Duodenal mucosa (tissue), 2 donors: ENCODE measurements around the gene TSPYL4.

Experiments used
- H3K27ac ChIP-seq: one replicate; pipeline ENCODE4 v1.7.0; 2013; ENCODE audit warnings: low read depth, low read length
- H3K27me3 ChIP-seq, 2 donors: one replicate each; pipeline ENCODE4 v1.7.0; 2013; ENCODE audit warnings: low read length in 2 of 2, control low read depth in 1 of 2; ENCODE audit not compliant: insufficient read depth in 2 of 2, control insufficient read depth in 1 of 2
- H3K36me3 ChIP-seq, 2 donors: one replicate each; pipeline ENCODE4 v1.7.0; 2013; ENCODE audit warnings: low read length in 2 of 2, control low read depth in 1 of 2; ENCODE audit not compliant: insufficient read depth in 2 of 2, control insufficient read depth in 1 of 2
- H3K4me1 ChIP-seq, 2 donors: one replicate each; pipeline ENCODE4 v1.7.0; 2013; ENCODE audit warnings: low read length in 2 of 2, control low read depth in 1 of 2; ENCODE audit not compliant: insufficient read depth in 2 of 2, control insufficient read depth in 1 of 2
- H3K4me3 ChIP-seq, 2 donors: one replicate each; pipeline ENCODE4 v1.7.0; 2013; ENCODE audit warnings: low read length in 2 of 2, low read depth in 1 of 2
- H3K9ac ChIP-seq, 2 donors: one replicate each; pipeline ENCODE4 v1.7.0; 2013; ENCODE audit warnings: low read length in 2 of 2, low read depth in 1 of 2
- H3K9me3 ChIP-seq, 2 donors: one replicate each; pipeline ENCODE4 v1.7.0; 2013; ENCODE audit warnings: low read length in 2 of 2, control low read depth in 1 of 2; ENCODE audit not compliant: control insufficient read depth in 1 of 2

The TSPYL4 gene

GRCh38 chr6:116277124-116277523 lies 23.2 kb upstream of the TSPYL4 start:
- Histone ChIP-seq H3K4me3 (peak overlapping the region; percentile 87 to 97), H3K9ac (peak overlapping the region; percentile 41 to 54), H3K9me3 (no peaks in the 10 kb centered on the region), H3K36me3 (peaks cover 10 to 18% of the 10 kb centered on the region in 2 donors), H3K4me1 (peaks cover 30 to 38% of the 10 kb centered on the region in 2 donors), H3K27ac (no peak overlapping the region), H3K27me3 (no peaks in the 10 kb centered on the region)

GRCh38 chr6:116271149-116271708 lies 17.4 kb upstream of the TSPYL4 start:
- peaks cover 11 to 12% of the 10 kb centered on the region in 2 donors for H3K36me3 ChIP-seq
- no peaks in the 10 kb centered on the region for H3K9me3 ChIP-seq
- H3K4me3 ChIP-seq: no peak overlapping the region
- no peak overlapping the region for H3K27ac ChIP-seq
- H3K4me1 ChIP-seq: peaks cover 7 to 10% of the 10 kb centered on the region in 2 donors
- H3K27me3 ChIP-seq: no peaks in the 10 kb centered on the region
- H3K9ac ChIP-seq: no peak overlapping the region

DNA sequence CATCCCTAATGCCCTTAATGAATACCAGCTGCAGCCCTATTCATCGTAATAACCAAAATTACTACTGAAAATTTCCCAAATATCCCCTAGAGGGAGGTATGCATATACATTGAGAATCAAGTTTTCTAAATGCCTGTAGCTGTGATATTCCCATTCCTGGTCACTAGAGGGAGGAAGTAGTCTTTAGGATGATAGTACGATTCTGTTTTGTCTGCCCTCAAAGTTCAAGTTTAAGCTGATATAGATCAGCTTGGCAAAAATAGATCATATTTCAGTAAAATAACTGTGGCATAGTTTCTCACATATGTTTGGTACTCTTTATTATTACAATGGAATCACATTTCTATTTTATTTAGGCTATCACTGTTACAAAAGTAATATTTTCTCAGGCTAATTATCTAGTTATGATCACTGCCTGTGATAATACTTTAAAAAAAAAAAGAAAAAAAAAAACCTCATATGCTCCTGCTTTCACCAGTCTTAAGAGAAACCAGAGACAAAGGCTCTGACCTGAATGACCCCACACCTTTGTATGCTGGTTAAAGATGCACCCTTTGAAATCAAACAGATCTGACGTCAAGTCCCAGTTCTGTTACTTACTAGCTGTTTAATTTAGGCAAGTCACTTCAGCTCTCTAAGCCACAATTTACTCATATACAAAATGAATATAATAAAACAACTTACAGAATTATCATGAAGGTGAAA lies 14.9 kb upstream of the TSPYL4 start:
- H3K36me3 ChIP-seq: peaks cover 9 to 24% of the 10 kb centered on the region in 2 donors
- no peak overlapping the region for H3K27ac ChIP-seq
- H3K9me3 ChIP-seq: peaks cover 1% of the 10 kb centered on the region in 2 donors
- H3K4me3 ChIP-seq: no peak overlapping the region
- no peak overlapping the region for H3K9ac ChIP-seq
- no peaks in the 10 kb centered on the region for H3K27me3 ChIP-seq
- no peaks in the 10 kb centered on the region for H3K4me1 ChIP-seq

GRCh38 chr6:116267836-116268588 lies 14.1 kb upstream of the TSPYL4 start:
- Histone ChIP-seq H3K27ac (no peak overlapping the region), H3K36me3 (peaks cover 6 to 20% of the 10 kb centered on the region in 2 donors), H3K9me3 (peaks cover 4 to 9% of the 10 kb centered on the region in 2 donors), H3K9ac (no peak overlapping the region), H3K4me3 (no peak overlapping the region), H3K4me1 (no peaks in the 10 kb centered on the region), H3K27me3 (no peaks in the 10 kb centered on the region)

- H3K9ac ChIP-seq: no peak overlapping the region
- no peaks in the 10 kb centered on the region for H3K27me3 ChIP-seq
- peaks cover 4 to 12% of the 10 kb centered on the region in 2 donors for H3K9me3 ChIP-seq
- H3K4me3 ChIP-seq: no peak overlapping the region
- H3K4me1 ChIP-seq: no peaks in the 10 kb centered on the region
- no peak overlapping the region for H3K27ac ChIP-seq
- peaks cover 0 to 20% of the 10 kb centered on the region in 2 donors for H3K36me3 ChIP-seq
Observed at GRCh38 chr6:116266803-116267202, 12.9 kb upstream of the TSPYL4 start.

GRCh38 chr6:116265041-116265829 lies 11.4 kb upstream of the TSPYL4 start:
- no peaks in the 10 kb centered on the region for H3K27me3 ChIP-seq
- H3K4me3 ChIP-seq: no peak overlapping the region
- peaks cover 4 to 12% of the 10 kb centered on the region in 2 donors for H3K9me3 ChIP-seq
- H3K4me1 ChIP-seq: no peaks in the 10 kb centered on the region
- no peak overlapping the region for H3K27ac ChIP-seq
- H3K36me3 ChIP-seq: peaks cover 0 to 16% of the 10 kb centered on the region in 2 donors
- no peak overlapping the region for H3K9ac ChIP-seq

- Histone ChIP-seq H3K9ac (no peak overlapping the region), H3K27ac (no peak overlapping the region), H3K4me1 (no peaks in the 10 kb centered on the region), H3K9me3 (peaks cover 4 to 12% of the 10 kb centered on the region in 2 donors), H3K27me3 (no peaks in the 10 kb centered on the region), H3K4me3 (no peak overlapping the region), H3K36me3 (peaks cover 0 to 18% of the 10 kb centered on the region in 2 donors)
Observed at GRCh38 chr6:116263353-116263752, 9.5 kb upstream of the TSPYL4 start.

- Histone ChIP-seq H3K36me3 (peaks cover 0 to 2% of the 10 kb centered on the region in 2 donors), H3K27me3 (no peaks in the 10 kb centered on the region), H3K9ac (no peak overlapping the region), H3K9me3 (peaks cover 1 to 9% of the 10 kb centered on the region in 2 donors), H3K4me3 (no peak overlapping the region), H3K4me1 (peaks cover 3 to 15% of the 10 kb centered on the region in 2 donors), H3K27ac (no peak overlapping the region)
Observed at GRCh38 chr6:116258520-116258919, 4.6 kb upstream of the TSPYL4 start.

DNA sequence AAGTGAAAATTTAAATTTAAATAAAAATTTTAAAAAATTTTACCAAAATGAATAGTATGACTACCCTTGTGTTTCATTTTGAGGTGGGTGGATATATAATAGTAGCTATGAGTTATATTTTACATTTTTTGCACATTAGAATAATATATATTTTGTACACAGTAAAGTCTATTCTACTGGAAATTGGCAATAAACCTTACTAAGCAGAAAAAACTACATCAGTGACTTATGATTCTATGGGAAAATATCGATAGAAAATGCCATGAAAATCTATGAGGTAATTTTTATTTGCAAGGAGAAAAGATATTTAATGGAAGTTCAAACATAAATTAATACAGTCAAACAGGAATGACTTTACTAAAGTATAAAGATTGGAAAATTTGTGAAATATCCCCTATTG lies 2.8 kb upstream of the TSPYL4 start:
- Histone ChIP-seq H3K9me3 (no peaks in the 10 kb centered on the region), H3K36me3 (peaks cover 0 to 2% of the 10 kb centered on the region in 2 donors), H3K9ac (no peak overlapping the region), H3K27ac (no peak overlapping the region), H3K4me1 (peaks cover 16 to 30% of the 10 kb centered on the region in 2 donors), H3K27me3 (no peaks in the 10 kb centered on the region), H3K4me3 (no peak overlapping the region)
